Measurements from ENCODE around the gene MTARC2.

- no peak for TF ChIP-seq ZNF678 (CRISPR knock-in tag; IDR thresholded peaks at IDR 0.05)
- no peak for TF ChIP-seq MLX (CRISPR knock-in tag; IDR thresholded peaks at IDR 0.05)
- no peak for TF ChIP-seq ATF3 (CRISPR knock-in tag; IDR thresholded peaks at IDR 0.05)
- TF ChIP-seq RFX5 (IDR thresholded peaks at IDR 0.05; ENCODE audit: low read depth, low read length), result no peak
- no peak for TF ChIP-seq ATF6 (CRISPR knock-in tag; conservative IDR thresholded peaks at IDR 0.05)
These were observed 36.6 kb downstream of the MTARC2 start for GRCh38 chr1:220784751-220785150.

All from HepG2 (cell line).